OCI-M2 (cell line): Measurements from ENCODE around the gene BMP2.

Experiments
- DNase-seq: peaks from one replicate; lab custom pipeline; 2025; ENCODE audit not compliant: unreplicated experiment; lab: John Stamatoyannopoulos, UW

The BMP2 gene

GRCh38 chr20:6829510-6830116, 62.1 kb downstream of the BMP2 start:
- no peak for DNase-seq
